HepG2 (cell line): Measurements from ENCODE around the gene PLCB4. TPM values are rescaled to one million over a fixed set of nuclear protein-coding genes. Genes with fewer than 3 reads are reported as not detected.
A peak's percentile ranks its signal among the peaks of the same experiment; 100 is the strongest.

Experiments used
- ATAC-seq: fragments of 200-7000 bp; cut with Tn5 transposase; 3 replicates; pipeline ENCODE4 v1.9.1; 2020; ENCODE audit warnings: mild to moderate bottlenecking, moderate library complexity
- BruUV-seq: library from RNA; stranded (reverse); fragments of 400-500 nt; replicated peaks from 2 replicates; lab custom pipeline; 2021; lab: Mats Ljungman, UMichigan
- CTCF ChIA-PET: fragments of 300-600 bp; formaldehyde crosslinking; extraction: SDS; loops from one replicate; lab custom pipeline; 2021; ENCODE audit warnings: low total read pairs, inconsistent platforms, low intra/inter-chr PET ratio; lab: Yijun Ruan, JAX
- POLR2A ChIA-PET: fragments of 350-600 bp; sonication (Branson Sonifier 250); formaldehyde crosslinking; loops from one replicate; lab custom pipeline; 2020; ENCODE audit warnings: antibody characterized with exemption, inconsistent platforms; lab: Yijun Ruan, JAX
- DNase-seq: peaks from one replicate; pipeline ENCODE4 v3.0.0-alpha.2; 2015; ENCODE audit warnings: low spot score
- FAIRE-seq: peaks from 3 replicates; lab custom pipeline; 2011; peaks lifted over from hg19 to GRCh38; lab: Jason Lieb, UNC
- H2AFZ ChIP-seq: one replicate; pipeline ENCODE4 v1.6.1; 2011; ENCODE audit warnings: low read length, inconsistent platforms
- H3K27ac ChIP-seq: fragments of 300-600 bp; 3 replicates; pipeline ENCODE4 v1.8.0; 2011; ENCODE audit warnings: mixed run types, mild to moderate bottlenecking, mixed read lengths, low read length, inconsistent platforms; ENCODE audit not compliant: insufficient read depth; ENCODE audit errors: extremely low read length
- H3K27me3 ChIP-seq, 2 experiments: fragments of 200-600 bp in 1 of 2; 2 replicates in 1 of 2; 3 replicates in 1 of 2; pipeline versions ENCODE4 v1.6.0 to v1.8.0; 2011; ENCODE audit warnings: low read length in 2 of 2, mild to moderate bottlenecking in 2 of 2, moderate library complexity in 2 of 2, inconsistent platforms in 1 of 2; ENCODE audit not compliant: insufficient read depth in 2 of 2, control insufficient read depth in 1 of 2
- H3K36me3 ChIP-seq, 2 experiments: fragments of 200-600 bp in 1 of 2; replicated peaks in 1 of 2; 2 replicates in 1 of 2; 3 replicates in 1 of 2; pipeline versions ENCODE4 v1.5.1 to v1.8.0; 2011; ENCODE audit warnings: low read length in 2 of 2, inconsistent platforms in 1 of 2; ENCODE audit not compliant: insufficient read depth in 2 of 2, control insufficient read depth in 1 of 2
- H3K4me1 ChIP-seq: 2 replicates; pipeline ENCODE4 v1.5.1; 2012; ENCODE audit warnings: low read length, inconsistent platforms; ENCODE audit not compliant: insufficient read depth
- H3K4me2 ChIP-seq: 2 replicates; pipeline ENCODE4 v1.6.0; 2011; ENCODE audit warnings: low read depth, low read length, inconsistent platforms
- H3K4me3 ChIP-seq, 3 experiments: fragments of 200-600 bp in 1 of 3; sonication (generic), shearing (Covaris generic) in 1 of 3; replicated peaks in 1 of 3; 2 replicates each; pipeline ENCODE4 v1.5.1; 2011 to 2016; ENCODE audit warnings: low read length in 3 of 3, inconsistent platforms in 2 of 3, low read depth in 2 of 3, mild to moderate bottlenecking in 2 of 3, control low read depth in 1 of 3, mixed read lengths in 1 of 3; ENCODE audit not compliant: insufficient read depth in 1 of 3
- H3K79me2 ChIP-seq: one replicate; pipeline ENCODE4 v1.6.1; 2011; ENCODE audit warnings: low read length, inconsistent platforms; ENCODE audit not compliant: insufficient read depth
- H3K9ac ChIP-seq: 2 replicates; pipeline ENCODE4 v1.6.0; 2011; ENCODE audit warnings: mild to moderate bottlenecking, low read depth, low read length, inconsistent platforms; ENCODE audit not compliant: insufficient read depth
- H3K9me3 ChIP-seq: 2 replicates; pipeline ENCODE4 v1.5.1; 2012; ENCODE audit warnings: mild to moderate bottlenecking, low read length
- H4K20me1 ChIP-seq: 2 replicates; pipeline ENCODE4 v1.6.0; 2011; ENCODE audit warnings: inconsistent platforms, mild to moderate bottlenecking, low read length, moderate library complexity; ENCODE audit not compliant: insufficient read depth
- CBX2 ChIP-seq, 2 experiments: fragments of 200-600 bp in 1 of 2; sonication (generic); formaldehyde crosslinking in 1 of 2; IDR thresholded peaks; 2 replicates each; pipeline versions ENCODE4 v1.7.0 to v1.8.1; 2018 to 2022; ENCODE audit warnings: low read depth in 2 of 2, low read length in 1 of 2, mild to moderate bottlenecking in 1 of 2, missing genetic modification reagents in 1 of 2
- CEBPB ChIP-seq: IDR thresholded peaks from 2 replicates; pipeline ENCODE4 v1.6.1; 2011; ENCODE audit warnings: low read depth, low read length, improper control_type of control experiment, borderline replicate concordance
- EZH2 ChIP-seq: conservative IDR thresholded peaks from 2 replicates; pipeline ENCODE4 v1.6.1; 2012; ENCODE audit warnings: mild to moderate bottlenecking, low read depth, low read length, moderate library complexity
- FOSL2 ChIP-seq: sonication (generic); formaldehyde crosslinking; IDR thresholded peaks from 2 replicates; pipeline ENCODE4 v1.4.0; 2020; ENCODE audit warnings: missing genetic modification reagents
- HIVEP1 ChIP-seq: sonication (generic); formaldehyde crosslinking; IDR thresholded peaks from 2 replicates; pipeline ENCODE4 v1.4.0; 2020; ENCODE audit warnings: mild to moderate bottlenecking, missing genetic modification reagents
- SAP130 ChIP-seq: IDR thresholded peaks from 2 replicates; pipeline ENCODE4 v1.6.1; 2016; ENCODE audit warnings: low read depth
- ZKSCAN8 ChIP-seq: IDR thresholded peaks from 2 replicates; pipeline ENCODE4 v1.6.1; 2016; ENCODE audit warnings: borderline replicate concordance, missing genetic modification reagents, missing compliant biosample characterization
- ZNF432 ChIP-seq: sonication (generic); formaldehyde crosslinking; IDR thresholded peaks from 2 replicates; pipeline ENCODE4 v1.5.0; 2020; ENCODE audit warnings: missing genetic modification reagents, mild to moderate bottlenecking, borderline replicate concordance
- ZNF644 ChIP-seq: IDR thresholded peaks from 2 replicates; pipeline ENCODE4 v1.6.1; 2016; ENCODE audit warnings: low read depth
- WGBS: methylation state at CpG from one replicate; pipeline ENCODE4 v1.1.6; 2017; ENCODE audit warnings: low lambda C conversion rate; 5-methylcytosine and 5-hydroxymethylcytosine counted together
- in situ Hi-C: cut with HindIII; loops from 2 replicates; pipeline ENCODE4 v1.10.0; 2017; ENCODE audit warnings: low pct_unique_long_range_greater_than_20kb; ENCODE audit not compliant: extremely low pct_ligation_motif_present
- intact Hi-C: fragments of 100-400 bp; cut with micrococcal nuclease; formaldehyde crosslinking; loops from one replicate; pipeline ENCODE4 v1.10.0; 2022; ENCODE audit not compliant: unreplicated experiment
- polyA plus RNA-seq, 8 experiments: library from polyadenylated mRNA; depleted of rRNA in 3 of 8; stranded (reverse) in 7 of 8; unstranded in 1 of 8; fragments of >200 nt; fragmentation: Illumina TruSeq in 4 of 8; extraction: Trizol in 4 of 8; gene quantifications; 2 replicates each; pipeline versions ENCODE4 v1.2.1 to v1.2.3, GENCODE V29; 2011 to 2016; ENCODE audit warnings: low read depth in 4 of 8, missing spikeins in 1 of 8, mixed read lengths in 1 of 8; ENCODE audit not compliant: insufficient read depth in 1 of 8
- total RNA-seq, 5 experiments: library from RNA; depleted of rRNA; stranded (reverse); fragments of >200 nt; fragmentation: Illumina TruSeq; extraction: Trizol; gene quantifications; 2 replicates each; pipeline ENCODE4 v1.2.3, GENCODE V29; 2016; ENCODE audit warnings: low read depth in 1 of 5
- TF ChIP-seq, protein P1 (sequence below): sonication (generic); formaldehyde crosslinking; IDR thresholded peaks from 2 replicates; pipeline ENCODE4 v1.8.0; 2022; ENCODE audit warnings: mild to moderate bottlenecking, missing genetic modification reagents; ENCODE audit not compliant: insufficient replicate concordance

PLCB4 gene
- total and polyA plus RNA-seq, 2 of the 13 experiments (the other 11 are each of a cell fraction or from before 2014, with no cell fraction given), result 0.01 TPM; not detected in 1

DNA sequence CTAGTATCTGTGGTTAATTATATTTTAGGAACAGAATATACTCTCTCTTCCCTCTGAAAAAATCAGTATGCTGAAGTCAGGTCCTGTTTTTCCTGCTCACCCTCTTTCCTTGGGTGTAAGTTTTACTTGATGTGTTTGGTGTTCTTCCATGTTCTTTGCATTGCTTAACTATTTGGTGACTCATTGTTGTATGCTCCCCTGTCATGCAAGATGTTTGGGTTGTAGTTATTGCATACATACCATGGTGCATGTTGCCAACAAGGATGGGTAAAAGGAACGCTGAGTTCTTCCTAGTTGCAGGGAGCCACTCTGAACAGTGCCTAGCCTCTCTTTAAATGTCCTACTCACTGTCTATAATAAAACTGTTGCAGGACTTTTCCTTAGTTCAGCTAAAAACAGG is 237.6 kb downstream of the PLCB4 start (continued):
- TF ChIP-seq, protein P1, sequence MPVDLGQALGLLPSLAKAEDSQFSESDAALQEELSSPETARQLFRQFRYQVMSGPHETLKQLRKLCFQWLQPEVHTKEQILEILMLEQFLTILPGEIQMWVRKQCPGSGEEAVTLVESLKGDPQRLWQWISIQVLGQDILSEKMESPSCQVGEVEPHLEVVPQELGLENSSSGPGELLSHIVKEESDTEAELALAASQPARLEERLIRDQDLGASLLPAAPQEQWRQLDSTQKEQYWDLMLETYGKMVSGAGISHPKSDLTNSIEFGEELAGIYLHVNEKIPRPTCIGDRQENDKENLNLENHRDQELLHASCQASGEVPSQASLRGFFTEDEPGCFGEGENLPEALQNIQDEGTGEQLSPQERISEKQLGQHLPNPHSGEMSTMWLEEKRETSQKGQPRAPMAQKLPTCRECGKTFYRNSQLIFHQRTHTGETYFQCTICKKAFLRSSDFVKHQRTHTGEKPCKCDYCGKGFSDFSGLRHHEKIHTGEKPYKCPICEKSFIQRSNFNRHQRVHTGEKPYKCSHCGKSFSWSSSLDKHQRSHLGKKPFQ (CRISPR knock-in tag), result no peak
- peak; percentile 84; the same call in 1 of the 2 replicates for TF ChIP-seq CEBPB
- TF ChIP-seq FOSL2 (CRISPR knock-in tag), result peak; percentile 87

DNA sequence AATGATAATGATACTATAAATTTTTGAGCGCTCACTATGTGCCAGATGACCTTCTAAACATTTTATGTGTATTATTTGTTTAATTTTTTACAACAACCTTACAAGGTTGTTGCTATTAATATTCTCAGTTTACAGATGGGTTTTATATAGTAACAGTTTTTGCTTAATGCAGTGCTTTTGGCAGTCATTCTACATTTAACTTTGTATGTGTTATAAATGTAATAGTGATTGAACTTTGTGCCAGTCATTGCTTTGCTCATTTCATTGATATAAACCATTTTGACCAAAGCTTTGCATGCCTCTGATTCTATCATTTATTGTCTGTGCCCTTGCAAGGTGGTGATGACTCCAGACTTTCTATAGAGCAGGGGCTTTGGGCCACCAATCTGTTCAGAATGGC is 239.2 kb downstream of the PLCB4 start:
- no TSS peak for BruUV-seq
- no peak overlapping the region for H3K9ac ChIP-seq
- no peak overlapping the region for H2AFZ ChIP-seq
- in situ Hi-C loops, result no loop called here
- no peaks in the 10 kb centered on the region for H4K20me1 ChIP-seq
- CTCF ChIA-PET, result no interaction called here
- intact Hi-C loops, result no loop called here
- no peak for TF ChIP-seq HIVEP1 (CRISPR knock-in tag)
- TF ChIP-seq ZNF644 (CRISPR knock-in tag), result no peak
- TF ChIP-seq ZKSCAN8 (CRISPR knock-in tag), result no peak
- no peak for TF ChIP-seq SAP130 (CRISPR knock-in tag)
- TF ChIP-seq CBX2 (IDR thresholded peaks at IDR 0.05; ENCODE audit: low read depth, low read length), result no peak
- no peak for TF ChIP-seq CBX2 (CRISPR knock-in tag; IDR thresholded peaks at IDR 0.05; ENCODE audit: low read depth)
- no peak for TF ChIP-seq EZH2
- no peak for TF ChIP-seq ZNF432
- 46% methylated on average over 1 of the region's 1 CpG for WGBS
- no peaks in the 10 kb centered on the region for H3K4me1 ChIP-seq
- POLR2A ChIA-PET, result no interaction called here
- no peaks in the 10 kb centered on the region for H3K36me3 ChIP-seq
- no peaks in the 10 kb centered on the region; a peak in 1 of 5 replicates for H3K27me3 ChIP-seq
- H3K4me3 ChIP-seq, result no peak overlapping the region
- H3K4me2 ChIP-seq, result no peak overlapping the region
- no peaks in the 10 kb centered on the region for H3K79me2 ChIP-seq
- H3K9me3 ChIP-seq, result no peaks in the 10 kb centered on the region
- ATAC-seq (no peak), DNase-seq (no peak), FAIRE-seq (no peak)
- no peak overlapping the region for H3K27ac ChIP-seq
